OCI-LY7 (cell line): ENCODE results near the gene SREBF1.

Experiments used
- EZH2phosphoT487 ChIP-seq: fragments of 200-600 bp; sonication (generic); IDR thresholded peaks from 2 replicates; pipeline ENCODE4 v1.6.1; 2018; ENCODE audit warnings: low read depth, borderline replicate concordance, mild to moderate bottlenecking, mixed run types, antibody characterized with exemption, low read length, moderate library complexity, mixed read lengths
- TF ChIP-seq, protein P1 (sequence below): fragments of 200-600 bp; sonication (generic); conservative IDR thresholded peaks from 2 replicates; pipeline ENCODE4 v1.5.1; 2014; ENCODE audit warnings: mild to moderate bottlenecking, antibody characterized with exemption, low read length, moderate library complexity, mixed read lengths

DNA sequence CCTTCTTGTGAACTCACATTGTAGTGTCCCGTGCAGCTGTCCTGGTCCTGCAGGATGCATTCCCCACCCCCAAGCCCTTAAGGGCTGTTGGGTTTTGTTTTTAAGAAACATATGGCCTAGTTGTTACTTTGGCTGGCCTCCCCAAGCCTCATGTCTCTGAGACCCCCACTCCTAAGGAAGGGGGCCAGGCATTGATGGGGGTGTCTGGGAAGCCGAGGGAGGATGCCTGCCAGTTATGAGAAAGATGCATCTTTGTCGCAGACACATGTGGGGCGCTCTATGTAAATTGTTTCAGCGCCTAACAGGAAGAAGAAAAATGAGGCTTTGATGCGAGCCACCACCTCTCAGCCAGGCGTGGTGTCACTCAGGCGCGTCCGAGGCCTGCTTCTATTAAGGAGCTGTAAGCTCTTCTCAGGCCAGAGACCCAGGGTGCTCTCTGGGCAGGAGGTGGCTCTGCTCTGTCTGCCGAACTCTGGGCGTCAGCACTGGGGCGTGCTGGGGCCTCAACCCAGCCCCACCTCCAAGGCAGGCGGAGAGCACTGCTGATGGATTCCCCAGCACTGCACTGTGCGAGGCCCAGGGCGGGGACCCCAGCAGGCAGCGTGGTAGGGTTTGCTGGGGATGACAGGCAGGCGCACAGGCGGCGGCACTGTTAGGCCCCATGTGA lies 70.6 kb downstream of the SREBF1 start:
- TF ChIP-seq, protein P1, sequence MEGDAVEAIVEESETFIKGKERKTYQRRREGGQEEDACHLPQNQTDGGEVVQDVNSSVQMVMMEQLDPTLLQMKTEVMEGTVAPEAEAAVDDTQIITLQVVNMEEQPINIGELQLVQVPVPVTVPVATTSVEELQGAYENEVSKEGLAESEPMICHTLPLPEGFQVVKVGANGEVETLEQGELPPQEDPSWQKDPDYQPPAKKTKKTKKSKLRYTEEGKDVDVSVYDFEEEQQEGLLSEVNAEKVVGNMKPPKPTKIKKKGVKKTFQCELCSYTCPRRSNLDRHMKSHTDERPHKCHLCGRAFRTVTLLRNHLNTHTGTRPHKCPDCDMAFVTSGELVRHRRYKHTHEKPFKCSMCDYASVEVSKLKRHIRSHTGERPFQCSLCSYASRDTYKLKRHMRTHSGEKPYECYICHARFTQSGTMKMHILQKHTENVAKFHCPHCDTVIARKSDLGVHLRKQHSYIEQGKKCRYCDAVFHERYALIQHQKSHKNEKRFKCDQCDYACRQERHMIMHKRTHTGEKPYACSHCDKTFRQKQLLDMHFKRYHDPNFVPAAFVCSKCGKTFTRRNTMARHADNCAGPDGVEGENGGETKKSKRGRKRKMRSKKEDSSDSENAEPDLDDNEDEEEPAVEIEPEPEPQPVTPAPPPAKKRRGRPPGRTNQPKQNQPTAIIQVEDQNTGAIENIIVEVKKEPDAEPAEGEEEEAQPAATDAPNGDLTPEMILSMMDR: peak; percentile 45; the same call in 1 of the 2 replicates
- no peak for TF ChIP-seq EZH2phosphoT487
